TTC549 (cell line): ENCODE data around the gene GAPVD1.
A peak's percentile ranks its signal among the peaks of the same experiment; 100 is the strongest.
"Not testable (repeated sequence)": the region's sequence is repeated elsewhere in the genome, so short reads cannot be mapped to it uniquely, and the experiment has no call there.

ENCODE experiments used
- FAIRE-seq: peaks from 2 replicates; lab custom pipeline; 2012; peaks lifted over from hg19 to GRCh38; lab: Jason Lieb, UNC

Gene GAPVD1

GRCh38 chr9:125372441-125373226 lies 111.0 kb downstream of the GAPVD1 start:
- FAIRE-seq = no peak

GRCh38 chr9:125374443-125375309 lies 113.0 kb downstream of the GAPVD1 start:
- FAIRE-seq = no peak

GRCh38 chr9:125375820-125376219 lies 114.2 kb downstream of the GAPVD1 start:
- FAIRE-seq = no peak

GRCh38 chr9:125376261-125377226 lies 114.9 kb downstream of the GAPVD1 start:
- FAIRE-seq = no peak

DNA sequence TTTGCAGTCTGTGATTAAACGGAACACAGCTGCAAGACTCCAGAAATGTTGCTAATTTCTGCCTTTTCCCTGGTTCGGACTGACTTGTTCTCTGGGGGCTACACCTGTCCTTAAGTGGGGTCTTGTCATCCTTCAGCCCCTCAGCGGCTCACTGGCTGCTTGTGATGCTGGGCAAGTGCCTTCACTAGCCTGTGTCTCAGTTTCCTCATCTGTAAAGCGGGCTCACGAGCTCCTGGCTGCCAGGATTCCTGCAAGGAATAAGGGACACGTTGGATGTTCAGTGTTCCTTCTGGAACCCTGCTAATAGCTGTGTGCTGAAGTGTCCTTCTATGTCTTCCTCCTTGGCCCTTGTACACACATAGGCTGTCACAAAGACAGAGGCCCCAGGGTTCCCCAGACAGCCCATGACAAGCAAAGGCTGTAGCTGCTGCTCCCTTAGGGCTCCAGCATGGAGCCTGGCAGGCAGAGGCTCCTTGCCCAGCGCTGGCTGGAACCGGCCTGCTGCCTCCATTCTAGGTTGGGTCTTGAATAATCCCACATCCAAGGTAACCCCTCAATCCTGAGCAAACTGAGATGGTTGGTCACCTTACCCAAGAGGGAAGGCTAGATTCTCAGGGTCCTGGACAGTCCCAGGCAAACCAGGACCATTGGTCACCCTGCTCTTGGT lies 116.1 kb downstream of the GAPVD1 start:
- no peak for FAIRE-seq

DNA sequence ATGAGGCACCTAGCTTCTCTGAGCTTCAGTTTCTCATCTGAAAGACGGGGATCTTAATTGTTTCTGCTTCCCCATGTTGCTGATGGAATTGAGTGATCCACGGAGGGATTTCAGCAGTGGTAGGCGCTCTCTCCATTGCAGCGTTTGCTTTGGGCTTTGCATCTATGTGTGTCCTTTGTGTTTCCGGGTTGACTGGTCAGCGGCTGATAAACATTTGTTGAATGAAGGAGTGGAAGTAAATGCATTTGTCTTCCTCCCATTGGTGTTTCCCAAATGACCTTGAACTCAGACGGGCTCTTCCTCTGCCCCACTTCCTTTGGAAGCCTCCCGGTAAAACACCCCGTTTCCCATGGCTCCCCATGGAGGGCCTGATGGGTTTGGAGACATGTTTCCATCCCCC lies 117.2 kb downstream of the GAPVD1 start:
- no peak for FAIRE-seq

DNA sequence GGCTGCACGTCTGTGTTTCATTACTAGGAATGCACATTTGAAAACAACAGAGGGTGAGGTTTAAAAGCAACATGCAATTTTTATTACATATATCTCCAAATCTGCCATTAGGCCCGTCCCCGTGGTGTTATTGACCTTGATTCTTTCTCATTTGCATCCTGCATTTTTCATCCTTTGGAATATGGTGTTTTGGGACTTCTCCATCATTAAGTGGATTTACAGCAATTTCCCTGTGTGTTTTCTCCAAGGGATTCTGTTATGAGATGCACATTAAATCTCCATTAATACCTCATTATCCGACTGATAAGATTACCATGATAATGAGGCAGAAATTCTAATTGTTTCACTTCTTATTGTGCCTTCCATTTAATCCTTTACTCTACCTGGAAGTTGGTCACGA lies 117.6 kb downstream of the GAPVD1 start:
- FAIRE-seq = no peak

DNA sequence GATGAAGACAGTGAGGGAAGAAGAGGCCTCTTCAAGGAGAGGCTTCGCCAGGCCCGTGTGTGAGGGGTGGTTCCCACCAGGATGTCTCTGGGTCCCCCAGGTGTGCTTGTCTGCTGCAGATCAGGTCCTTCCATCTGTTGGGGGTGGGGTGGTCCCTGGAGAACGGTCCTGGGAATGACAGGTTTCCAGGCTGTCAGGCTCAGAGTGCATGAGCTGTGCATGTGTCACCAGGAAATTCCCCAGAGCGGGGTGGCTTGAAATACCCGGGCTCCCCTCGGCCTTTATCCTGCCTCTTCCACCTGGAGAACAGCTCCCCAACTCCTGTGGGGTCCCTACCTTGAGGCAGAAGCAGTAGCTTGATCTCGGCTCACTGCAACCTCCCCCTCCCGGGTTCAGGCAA lies 118.8 kb downstream of the GAPVD1 start:
- FAIRE-seq = no peak

- no peak for FAIRE-seq
Measured at GRCh38 chr9:125387861-125388524, 126.4 kb downstream of the GAPVD1 start.

- no peak for FAIRE-seq
Measured at GRCh38 chr9:125388978-125389377, 127.4 kb downstream of the GAPVD1 start.

GRCh38 chr9:125391704-125392103 lies 130.1 kb downstream of the GAPVD1 start:
- FAIRE-seq = no peak

- FAIRE-seq = no peak
Measured at GRCh38 chr9:125393426-125393825, 131.8 kb downstream of the GAPVD1 start.

DNA sequence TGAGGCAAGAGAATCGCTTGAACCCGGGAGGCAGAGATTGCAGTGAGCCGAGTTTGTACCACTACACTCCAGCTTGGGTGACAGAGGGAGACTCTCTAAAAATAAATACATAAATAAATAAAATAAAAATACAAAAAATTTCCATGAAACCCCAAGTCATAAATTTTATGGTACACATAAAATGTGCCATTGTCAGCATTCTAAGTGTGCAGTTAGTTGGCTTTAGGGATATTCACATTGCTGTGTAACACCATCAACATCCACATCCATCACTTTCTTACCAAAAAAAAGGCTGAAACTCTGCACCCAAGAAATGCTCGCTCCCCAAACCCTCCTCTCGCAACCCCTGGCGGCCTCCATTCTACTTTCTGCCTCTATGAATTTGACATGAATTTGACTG lies 135.2 kb downstream of the GAPVD1 start:
- FAIRE-seq = no peak

DNA sequence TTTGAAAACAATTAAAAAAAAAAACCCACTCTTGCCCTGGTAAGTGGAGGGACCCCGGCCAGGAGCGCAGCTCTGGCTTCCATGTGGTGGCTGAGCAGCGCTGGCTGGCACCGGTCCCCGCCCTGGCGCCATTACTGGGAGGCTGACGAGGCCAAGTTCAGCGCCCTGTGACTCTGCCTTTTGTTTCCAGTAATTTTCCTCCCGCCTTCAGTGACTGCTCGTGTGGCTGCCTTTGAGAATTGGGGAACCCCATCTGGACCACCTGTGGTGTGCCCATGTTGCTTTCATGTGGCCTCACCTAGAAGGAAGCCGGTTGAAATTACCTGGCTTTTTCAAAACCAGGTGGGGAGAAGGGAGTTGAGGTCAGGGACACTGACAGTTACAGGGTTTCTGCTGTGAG lies 136.1 kb downstream of the GAPVD1 start:
- FAIRE-seq = no peak

DNA sequence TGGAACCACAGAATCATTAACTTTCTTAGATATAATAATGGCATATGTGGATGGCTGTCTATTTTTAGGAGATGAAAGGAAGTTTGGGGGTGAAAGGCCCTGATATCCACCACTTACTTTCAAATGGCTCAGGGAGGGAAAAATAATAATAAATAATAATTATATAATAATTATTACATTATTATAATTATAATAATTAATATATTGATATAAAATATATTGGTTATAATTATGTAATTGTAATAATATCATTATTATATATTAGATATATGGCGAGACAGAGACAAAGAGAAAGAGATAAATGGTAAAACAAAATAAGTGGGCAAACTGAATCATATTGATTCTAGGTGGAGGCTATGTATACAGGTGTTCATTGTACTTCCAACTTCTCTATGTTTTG lies 136.6 kb downstream of the GAPVD1 start:
- peak; percentile 15 for FAIRE-seq

GRCh38 chr9:125399165-125399564 lies 137.5 kb downstream of the GAPVD1 start:
- no peak for FAIRE-seq

DNA sequence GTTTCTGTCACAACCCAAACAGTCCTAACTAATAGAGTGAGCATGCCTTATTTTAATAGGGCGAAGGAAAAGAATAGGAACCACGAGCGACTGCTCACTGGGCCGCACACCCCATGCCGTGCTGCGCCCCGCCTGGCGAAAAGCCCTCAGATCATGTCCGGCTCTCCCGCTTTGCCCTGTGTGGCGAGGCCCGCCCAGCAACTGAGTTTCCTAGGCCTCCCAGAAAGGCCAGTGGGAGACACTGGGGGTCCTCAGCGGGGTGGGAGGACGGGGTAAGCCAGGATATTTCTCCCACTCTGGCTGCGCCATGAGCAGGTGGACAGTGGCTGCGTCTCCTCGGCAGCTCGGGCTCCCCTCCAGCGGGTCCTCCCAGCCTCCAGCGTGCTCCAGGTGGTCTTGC lies 138.0 kb downstream of the GAPVD1 start:
- no peak for FAIRE-seq

DNA sequence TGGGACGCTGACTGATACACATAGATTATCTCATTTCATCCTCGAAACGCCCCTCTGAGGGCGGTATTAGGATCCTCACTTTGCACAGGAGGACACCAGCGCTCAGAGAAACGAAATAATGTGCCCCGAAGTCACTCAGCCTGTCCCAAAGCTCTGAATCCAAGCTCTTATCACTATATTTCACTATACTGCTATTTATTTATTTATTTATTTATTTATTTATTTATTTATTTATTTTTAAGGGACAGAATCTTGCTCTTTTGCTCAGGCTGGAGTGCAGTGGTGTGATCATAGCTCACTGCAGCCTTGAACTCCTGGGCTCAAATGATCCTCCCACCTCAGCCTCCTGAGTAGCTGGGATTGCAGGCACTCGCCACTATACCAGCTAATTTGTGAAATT lies 138.6 kb downstream of the GAPVD1 start:
- FAIRE-seq = not testable (repeated sequence)

- no peak for FAIRE-seq
Measured at GRCh38 chr9:125400725-125401716, 139.4 kb downstream of the GAPVD1 start.

GRCh38 chr9:125404733-125405132 lies 143.1 kb downstream of the GAPVD1 start:
- no peak for FAIRE-seq
